H9 (cell line): ENCODE measurements around the gene NKX3-2. TPM values are rescaled to one million over a fixed set of nuclear protein-coding genes. Genes with fewer than 3 reads are reported as not detected.

Experiments used
- DNase-seq: peaks from one replicate; pipeline ENCODE4 v3.0.0-alpha.2; 2017
- H2AFZ ChIP-seq: one replicate; pipeline ENCODE4 v1.6.1; 2013; ENCODE audit warnings: mild to moderate bottlenecking, low read length, control low read depth, moderate library complexity
- H2AK5ac ChIP-seq: 2 replicates; pipeline ENCODE4 v1.6.1; 2013; ENCODE audit warnings: low read length, control low read depth, mixed read lengths; ENCODE audit not compliant: insufficient read length
- H2BK120ac ChIP-seq: one replicate; pipeline ENCODE4 v1.6.1; 2013; ENCODE audit warnings: low read depth, mild to moderate bottlenecking, low read length, control low read depth, inconsistent platforms; ENCODE audit not compliant: poor library complexity, severe bottlenecking
- H2BK12ac ChIP-seq: 2 replicates; pipeline ENCODE4 v1.6.1; 2013; ENCODE audit warnings: low read length, control low read depth, mixed read lengths, low read depth; ENCODE audit not compliant: insufficient read length
- H2BK15ac ChIP-seq: 2 replicates; pipeline ENCODE4 v1.6.1; 2013; ENCODE audit warnings: low read depth, low read length, control low read depth
- H2BK20ac ChIP-seq: one replicate; pipeline ENCODE4 v1.6.1; 2013; ENCODE audit warnings: low read depth, mild to moderate bottlenecking, low read length, control low read depth, inconsistent platforms; ENCODE audit not compliant: poor library complexity, severe bottlenecking
- H2BK5ac ChIP-seq: 2 replicates; pipeline ENCODE4 v1.6.1; 2013; ENCODE audit warnings: low read length, control low read depth, mixed read lengths; ENCODE audit not compliant: insufficient read length
- H3K14ac ChIP-seq: 2 replicates; pipeline ENCODE4 v1.6.1; 2013; ENCODE audit warnings: low read length, control low read depth; ENCODE audit not compliant: insufficient read depth
- H3K18ac ChIP-seq: 2 replicates; pipeline ENCODE4 v1.6.1; 2013; ENCODE audit warnings: low read depth, mild to moderate bottlenecking, mixed read lengths, low read length, control low read depth; ENCODE audit not compliant: insufficient read length
- H3K23ac ChIP-seq: 2 replicates; pipeline ENCODE4 v1.6.1; 2013; ENCODE audit warnings: low read length, control low read depth, mixed read lengths, low read depth; ENCODE audit not compliant: insufficient read length
- H3K23me2 ChIP-seq: 2 replicates; pipeline ENCODE4 v1.6.1; 2013; ENCODE audit warnings: low read depth, mild to moderate bottlenecking, mixed read lengths, low read length, control low read depth; ENCODE audit not compliant: insufficient read length, poor library complexity, severe bottlenecking
- H3K27ac ChIP-seq: 2 replicates; pipeline ENCODE4 v1.5.1; 2013; ENCODE audit warnings: low read length, control low read depth, mixed read lengths, low read depth; ENCODE audit not compliant: insufficient read length
- H3K27me3 ChIP-seq: 2 replicates; pipeline ENCODE4 v1.6.1; 2013; ENCODE audit warnings: low read length, control low read depth, inconsistent platforms; ENCODE audit not compliant: insufficient read depth
- H3K4ac ChIP-seq: 2 replicates; pipeline ENCODE4 v1.6.1; 2013; ENCODE audit warnings: low read depth, mild to moderate bottlenecking, control low read depth, inconsistent platforms, low read length, moderate library complexity
- H3K4me1 ChIP-seq: 2 replicates; pipeline ENCODE4 v1.6.1; 2013; ENCODE audit warnings: low read length, control low read depth, inconsistent platforms; ENCODE audit not compliant: insufficient read depth
- H3K4me2 ChIP-seq: 2 replicates; pipeline ENCODE4 v1.6.1; 2013; ENCODE audit warnings: low read length, control low read depth, mixed read lengths; ENCODE audit not compliant: insufficient read length, insufficient read depth
- H3K56ac ChIP-seq: 2 replicates; pipeline ENCODE4 v1.6.1; 2013; ENCODE audit warnings: low read depth, mild to moderate bottlenecking, mixed read lengths, low read length, control low read depth; ENCODE audit not compliant: insufficient read length
- H3K79me1 ChIP-seq: 2 replicates; pipeline ENCODE4 v1.6.1; 2013; ENCODE audit warnings: low read depth, mild to moderate bottlenecking, moderate library complexity, low read length, control low read depth, inconsistent platforms; ENCODE audit not compliant: insufficient read depth, poor library complexity, severe bottlenecking
- H3K79me2 ChIP-seq: 2 replicates; pipeline ENCODE4 v1.6.1; 2013; ENCODE audit warnings: low read length, control low read depth, inconsistent platforms; ENCODE audit not compliant: insufficient read depth
- H3K9ac ChIP-seq: 2 replicates; pipeline ENCODE4 v1.6.1; 2013; ENCODE audit warnings: low read length, control low read depth, mixed read lengths; ENCODE audit not compliant: insufficient read length; ENCODE audit errors: extremely low read depth
- H3K9me3 ChIP-seq: one replicate; pipeline ENCODE4 v1.6.1; 2013; ENCODE audit warnings: low read depth, low read length, inconsistent platforms; ENCODE audit not compliant: control insufficient read depth
- H3T11ph ChIP-seq: one replicate; pipeline ENCODE4 v1.6.1; 2013; ENCODE audit warnings: mild to moderate bottlenecking, low read length, control low read depth, inconsistent platforms
- H4K20me1 ChIP-seq: one replicate; pipeline ENCODE4 v1.6.1; 2013; ENCODE audit not compliant: control insufficient read depth, insufficient read length, insufficient read depth
- H4K5ac ChIP-seq: 2 replicates; pipeline ENCODE4 v1.6.1; 2013; ENCODE audit warnings: low read depth, mild to moderate bottlenecking, mixed read lengths, low read length, control low read depth; ENCODE audit not compliant: insufficient read length
- H4K8ac ChIP-seq: replicated peaks from 2 replicates; pipeline ENCODE4 v1.6.1; 2013; ENCODE audit warnings: low read length, control low read depth, mixed read lengths, low read depth; ENCODE audit not compliant: insufficient read length
- H4K91ac ChIP-seq: 2 replicates; pipeline ENCODE4 v1.6.1; 2013; ENCODE audit warnings: low read depth, mild to moderate bottlenecking, moderate library complexity, mixed read lengths, low read length, control low read depth; ENCODE audit not compliant: insufficient read length
- H3K27ac Mint-ChIP-seq, 3 experiments: 2 replicates in 2 of 3; 3 replicates in 1 of 3; pipeline ENCODE4 v1.8.0; 2020 to 2021; ENCODE audit warnings: mixed read lengths in 3 of 3, mild to moderate bottlenecking in 1 of 3, moderate library complexity in 1 of 3
- H3K27me3 Mint-ChIP-seq: 2 replicates; pipeline ENCODE4 v1.8.0; 2021; ENCODE audit warnings: low read depth, mild to moderate bottlenecking, moderate library complexity, mixed read lengths
- H3K36me3 Mint-ChIP-seq, 3 experiments: 2 replicates in 2 of 3; 3 replicates in 1 of 3; pipeline ENCODE4 v1.8.0; 2020 to 2021; ENCODE audit warnings: low read depth in 3 of 3, mixed read lengths in 3 of 3; ENCODE audit not compliant: insufficient read depth in 1 of 3
- H3K4me1 Mint-ChIP-seq, 2 experiments: 2 replicates each; pipeline ENCODE4 v1.8.0; 2020; ENCODE audit warnings: mixed read lengths in 2 of 2
- H3K4me3 Mint-ChIP-seq, 2 experiments: 2 replicates in 1 of 2; 3 replicates in 1 of 2; pipeline ENCODE4 v1.8.0; 2020 to 2021; ENCODE audit warnings: mild to moderate bottlenecking in 2 of 2, mixed read lengths in 2 of 2, moderate library complexity in 1 of 2
- H3K9me3 Mint-ChIP-seq, 2 experiments: 2 replicates in 1 of 2; 3 replicates in 1 of 2; pipeline ENCODE4 v1.8.0; 2020; ENCODE audit warnings: mild to moderate bottlenecking in 2 of 2, mixed read lengths in 2 of 2, moderate library complexity in 1 of 2
- WGBS: extraction: QIAGEN DNeasy Blood & Tissue Kit; methylation state at CpG from one replicate; pipeline ENCODE4 v1.1.7; 2013; ENCODE audit warnings: missing lambda C conversion rate, low lambda C conversion rate, mixed read lengths; ENCODE audit not compliant: insufficient read length; ENCODE audit errors: extremely low coverage; 5-methylcytosine and 5-hydroxymethylcytosine counted together
- total RNA-seq: library from RNA; stranded (reverse); gene quantifications from 2 replicates; pipeline ENCODE4 v1.2.1, GENCODE V29; 2021
- TF ChIP-seq, protein P1 (sequence below): fragments of 200-600 bp; sonication (generic); conservative IDR thresholded peaks from 3 replicates; pipeline ENCODE4 v1.8.0; 2021; ENCODE audit warnings: antibody characterized with exemption, mild to moderate bottlenecking

The NKX3-2 gene
- total RNA-seq, 1 experiment from 2014 or later, result 1.9 TPM

DNA sequence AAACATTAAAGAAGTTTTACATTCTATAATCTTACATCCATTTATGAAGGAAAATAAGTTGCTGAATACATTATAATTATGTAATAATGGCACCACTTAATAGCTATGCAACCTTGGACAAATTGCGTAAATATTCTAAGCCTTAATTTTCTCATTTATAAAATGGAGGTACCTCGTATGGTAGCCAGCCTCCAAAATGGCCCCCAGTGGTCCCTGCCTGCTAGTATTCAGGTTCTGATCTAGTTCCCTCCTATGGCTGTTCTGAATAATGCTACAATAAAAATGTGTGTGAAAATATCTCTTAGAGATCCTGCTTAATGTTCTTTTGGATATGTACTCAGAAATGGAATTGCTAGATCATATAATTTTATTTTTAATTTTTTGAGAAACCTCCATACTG, 11.0 kb upstream of the NKX3-2 start:
- Histone ChIP-seq H2BK12ac (no peak overlapping the region), H3K4ac (no peak overlapping the region), H3K79me1 (no peaks in the 10 kb centered on the region), H3T11ph (no peak overlapping the region), H2BK120ac (no peak overlapping the region), H3K27ac (no peak overlapping the region), H3K27me3 (no peaks in the 10 kb centered on the region), H2AK5ac (no peak overlapping the region), H3K23me2 (no peaks in the 10 kb centered on the region), H4K5ac (no peak overlapping the region), H2BK15ac (no peak overlapping the region), H3K9ac (no peak overlapping the region), H2AFZ (no peak overlapping the region), H4K8ac (no peak overlapping the region), H3K56ac (no peak overlapping the region), H3K9me3 (no peaks in the 10 kb centered on the region), H2BK20ac (no peak overlapping the region), H2BK5ac (no peak overlapping the region), H3K4me2 (no peak overlapping the region), H3K14ac (no peak overlapping the region), H3K23ac (no peak overlapping the region), H4K91ac (no peak overlapping the region), H3K4me1 (no peaks in the 10 kb centered on the region), H3K79me2 (no peaks in the 10 kb centered on the region), H3K18ac (no peak overlapping the region), H4K20me1 (no peaks in the 10 kb centered on the region)
- H3K27me3 Mint-ChIP-seq, result peaks cover 28% of the 10 kb centered on the region
- H3K9me3 Mint-ChIP-seq, result peaks cover 2 to 9% of the 10 kb centered on the region in 2 experiments; a peak in 3 of 5 replicates
- TF ChIP-seq, protein P1, sequence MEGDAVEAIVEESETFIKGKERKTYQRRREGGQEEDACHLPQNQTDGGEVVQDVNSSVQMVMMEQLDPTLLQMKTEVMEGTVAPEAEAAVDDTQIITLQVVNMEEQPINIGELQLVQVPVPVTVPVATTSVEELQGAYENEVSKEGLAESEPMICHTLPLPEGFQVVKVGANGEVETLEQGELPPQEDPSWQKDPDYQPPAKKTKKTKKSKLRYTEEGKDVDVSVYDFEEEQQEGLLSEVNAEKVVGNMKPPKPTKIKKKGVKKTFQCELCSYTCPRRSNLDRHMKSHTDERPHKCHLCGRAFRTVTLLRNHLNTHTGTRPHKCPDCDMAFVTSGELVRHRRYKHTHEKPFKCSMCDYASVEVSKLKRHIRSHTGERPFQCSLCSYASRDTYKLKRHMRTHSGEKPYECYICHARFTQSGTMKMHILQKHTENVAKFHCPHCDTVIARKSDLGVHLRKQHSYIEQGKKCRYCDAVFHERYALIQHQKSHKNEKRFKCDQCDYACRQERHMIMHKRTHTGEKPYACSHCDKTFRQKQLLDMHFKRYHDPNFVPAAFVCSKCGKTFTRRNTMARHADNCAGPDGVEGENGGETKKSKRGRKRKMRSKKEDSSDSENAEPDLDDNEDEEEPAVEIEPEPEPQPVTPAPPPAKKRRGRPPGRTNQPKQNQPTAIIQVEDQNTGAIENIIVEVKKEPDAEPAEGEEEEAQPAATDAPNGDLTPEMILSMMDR, result no peak
- no peaks in the 10 kb centered on the region for H3K4me1 Mint-ChIP-seq
- H3K36me3 Mint-ChIP-seq, result no peaks in the 10 kb centered on the region
- no peak overlapping the region for H3K4me3 Mint-ChIP-seq
- no peak overlapping the region for H3K27ac Mint-ChIP-seq
- no peak for DNase-seq
- WGBS, result no CpG with 5 or more reads among the region's 2 CpGs
